Loucy (cell line): ENCODE results near the gene OR5D18.

Experiments
- H2AFZ ChIP-seq: fragments of 200-600 bp; sonication (generic); 2 replicates; pipeline ENCODE4 v1.6.0; 2016; ENCODE audit warnings: antibody characterized with exemption, mild to moderate bottlenecking, low read length, moderate library complexity
- H3F3A ChIP-seq: fragments of 200-600 bp; 2 replicates; pipeline ENCODE4 v1.6.0; 2016; ENCODE audit warnings: antibody characterized with exemption, low read depth, mild to moderate bottlenecking
- H3K27me3 ChIP-seq: fragments of 200-600 bp; sonication (generic); 2 replicates; pipeline ENCODE4 v1.6.1; 2014; ENCODE audit warnings: low read length, mild to moderate bottlenecking; ENCODE audit not compliant: insufficient read depth, poor library complexity, severe bottlenecking
- H3K36me3 ChIP-seq: fragments of 200-600 bp; sonication (generic); 2 replicates; pipeline ENCODE4 v1.6.1; 2016; ENCODE audit warnings: low read length; ENCODE audit not compliant: insufficient read depth
- H3K4me1 ChIP-seq: fragments of 200-600 bp; sonication (generic); 2 replicates; pipeline ENCODE4 v1.5.1; 2014; ENCODE audit warnings: low read length, mild to moderate bottlenecking; ENCODE audit not compliant: insufficient read depth, poor library complexity, severe bottlenecking
- H3K4me2 ChIP-seq: fragments of 200-600 bp; sonication (generic); 2 replicates; pipeline ENCODE4 v1.6.0; 2014; ENCODE audit warnings: antibody characterized with exemption, low read length, low read depth, mild to moderate bottlenecking; ENCODE audit not compliant: poor library complexity, severe bottlenecking
- H3K4me3 ChIP-seq: fragments of 200-600 bp; sonication (generic); 2 replicates; pipeline ENCODE4 v1.5.1; 2014; ENCODE audit warnings: low read length, mild to moderate bottlenecking, mixed read lengths; ENCODE audit not compliant: poor library complexity, severe bottlenecking
- H3K79me2 ChIP-seq: fragments of 200-600 bp; sonication (generic); 2 replicates; pipeline ENCODE4 v1.6.1; 2014; ENCODE audit warnings: low read length; ENCODE audit not compliant: insufficient read depth
- H3K9ac ChIP-seq: fragments of 200-600 bp; sonication (generic); 2 replicates; pipeline ENCODE4 v1.6.0; 2014; ENCODE audit warnings: mild to moderate bottlenecking, low read depth, low read length, moderate library complexity; ENCODE audit not compliant: poor library complexity, severe bottlenecking
- H3K9me2 ChIP-seq: fragments of 200-600 bp; sonication (generic); replicated peaks from 2 replicates; pipeline ENCODE4 v1.6.1; 2016; ENCODE audit warnings: low read depth, low read length, mixed read lengths
- H3K9me3 ChIP-seq: fragments of 200-600 bp; sonication (generic); 2 replicates; pipeline ENCODE4 v1.6.1; 2014; ENCODE audit warnings: mild to moderate bottlenecking, antibody characterized with exemption, low read length, low read depth; ENCODE audit not compliant: insufficient read depth
- H4K20me1 ChIP-seq: fragments of 200-600 bp; sonication (generic); 2 replicates; pipeline ENCODE4 v1.6.0; 2014; ENCODE audit warnings: antibody characterized with exemption, low read length, mild to moderate bottlenecking; ENCODE audit not compliant: insufficient read depth, poor library complexity, severe bottlenecking
- EZH2phosphoT487 ChIP-seq: fragments of 200-600 bp; IDR thresholded peaks from 2 replicates; pipeline ENCODE4 v1.6.1; 2018; ENCODE audit warnings: antibody characterized with exemption, mild to moderate bottlenecking, moderate library complexity, borderline replicate concordance
- TF ChIP-seq, protein P1 (sequence below): fragments of 200-600 bp; sonication (generic); conservative IDR thresholded peaks from 2 replicates; pipeline ENCODE4 v1.5.1; 2014; ENCODE audit warnings: mild to moderate bottlenecking, antibody characterized with exemption, low read length

Gene OR5D18

DNA sequence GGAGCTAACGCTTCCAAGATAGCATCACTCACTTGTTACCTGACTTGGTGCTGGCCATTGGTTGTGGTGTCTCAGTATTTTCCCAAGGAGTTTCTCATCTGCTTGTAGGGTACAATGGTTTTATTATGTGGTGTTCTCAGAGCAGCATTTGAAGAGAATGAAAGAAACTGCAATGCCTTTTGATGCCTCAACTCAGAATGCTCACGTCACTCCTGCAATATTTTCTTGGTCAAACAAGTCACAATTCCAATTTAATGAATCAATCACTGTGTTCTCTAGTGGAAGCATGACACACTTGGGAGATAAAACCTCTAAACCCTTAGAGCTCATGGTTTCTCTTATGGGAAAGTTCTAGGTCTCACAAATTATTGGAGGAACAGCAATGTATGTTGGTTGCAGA is 26.1 kb upstream of the OR5D18 start:
- H3F3A ChIP-seq, result no peaks in the 10 kb centered on the region
- no peaks in the 10 kb centered on the region for H3K79me2 ChIP-seq
- no peak overlapping the region for H3K9ac ChIP-seq
- H3K9me2 ChIP-seq, result no peaks in the 10 kb centered on the region
- H2AFZ ChIP-seq, result no peak overlapping the region
- H3K4me2 ChIP-seq, result no peak overlapping the region
- H3K4me3 ChIP-seq, result no peak overlapping the region
- TF ChIP-seq, protein P1, sequence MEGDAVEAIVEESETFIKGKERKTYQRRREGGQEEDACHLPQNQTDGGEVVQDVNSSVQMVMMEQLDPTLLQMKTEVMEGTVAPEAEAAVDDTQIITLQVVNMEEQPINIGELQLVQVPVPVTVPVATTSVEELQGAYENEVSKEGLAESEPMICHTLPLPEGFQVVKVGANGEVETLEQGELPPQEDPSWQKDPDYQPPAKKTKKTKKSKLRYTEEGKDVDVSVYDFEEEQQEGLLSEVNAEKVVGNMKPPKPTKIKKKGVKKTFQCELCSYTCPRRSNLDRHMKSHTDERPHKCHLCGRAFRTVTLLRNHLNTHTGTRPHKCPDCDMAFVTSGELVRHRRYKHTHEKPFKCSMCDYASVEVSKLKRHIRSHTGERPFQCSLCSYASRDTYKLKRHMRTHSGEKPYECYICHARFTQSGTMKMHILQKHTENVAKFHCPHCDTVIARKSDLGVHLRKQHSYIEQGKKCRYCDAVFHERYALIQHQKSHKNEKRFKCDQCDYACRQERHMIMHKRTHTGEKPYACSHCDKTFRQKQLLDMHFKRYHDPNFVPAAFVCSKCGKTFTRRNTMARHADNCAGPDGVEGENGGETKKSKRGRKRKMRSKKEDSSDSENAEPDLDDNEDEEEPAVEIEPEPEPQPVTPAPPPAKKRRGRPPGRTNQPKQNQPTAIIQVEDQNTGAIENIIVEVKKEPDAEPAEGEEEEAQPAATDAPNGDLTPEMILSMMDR, result no peak
- TF ChIP-seq EZH2phosphoT487, result no peak
- no peaks in the 10 kb centered on the region for H3K4me1 ChIP-seq
- H3K9me3 ChIP-seq, result no peaks in the 10 kb centered on the region
- no peaks in the 10 kb centered on the region for H3K27me3 ChIP-seq
- H4K20me1 ChIP-seq, result no peaks in the 10 kb centered on the region
- H3K36me3 ChIP-seq, result no peaks in the 10 kb centered on the region

- no peaks in the 10 kb centered on the region for H3K36me3 ChIP-seq
- no peak within 1 kb of the TSS for H2AFZ ChIP-seq
- no peaks in the 10 kb centered on the region for H3K79me2 ChIP-seq
- H3K4me3 ChIP-seq, result no peak within 1 kb of the TSS
- no peaks in the 10 kb centered on the region for H3K9me2 ChIP-seq
- no peaks in the 10 kb centered on the region for H3K4me1 ChIP-seq
- no peaks in the 10 kb centered on the region for H3K9me3 ChIP-seq
- H4K20me1 ChIP-seq, result no peaks in the 10 kb centered on the region
- H3K4me2 ChIP-seq, result no peak within 1 kb of the TSS
- no peaks in the 10 kb centered on the region for H3F3A ChIP-seq
- H3K9ac ChIP-seq, result no peak within 1 kb of the TSS
- TF ChIP-seq, protein P1, result no peak
- TF ChIP-seq EZH2phosphoT487, result no peak
- H3K27me3 ChIP-seq, result no peaks in the 10 kb centered on the region
Measured at GRCh38 chr11:55795256-55795655, 24.2 kb upstream of the OR5D18 start, which contains the start of gene OR5D14. Gene OR5D14, plus strand, starts transcription at chr11:55795556. Its CDS starts 0 bp downstream, at chr11:55795556.

DNA sequence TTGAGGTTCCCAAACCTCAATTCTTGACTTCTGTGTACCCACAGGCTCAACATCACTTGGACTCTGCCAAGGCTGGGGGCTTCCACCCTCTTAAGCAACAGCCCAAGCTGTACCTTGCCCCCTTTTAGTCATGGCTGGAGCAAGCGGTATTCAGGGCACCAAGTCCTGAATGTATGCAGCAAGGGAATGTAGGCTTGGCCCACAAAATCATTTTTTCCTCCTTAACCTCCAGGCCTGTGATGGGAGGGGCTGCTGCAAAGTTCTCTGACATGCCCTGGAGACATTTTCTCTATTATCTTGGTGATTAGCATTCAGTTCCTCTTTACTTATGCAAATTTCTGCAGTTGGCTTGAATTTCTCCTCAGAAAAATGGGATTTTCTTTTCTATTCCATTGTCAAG is 13.2 kb upstream of the OR5D18 start:
- no peak for TF ChIP-seq EZH2phosphoT487
- TF ChIP-seq, protein P1, result no peak
- Histone ChIP-seq H3K9me3 (no peaks in the 10 kb centered on the region), H4K20me1 (no peaks in the 10 kb centered on the region), H3K36me3 (no peaks in the 10 kb centered on the region), H2AFZ (no peak overlapping the region), H3K4me3 (no peak overlapping the region), H3K27me3 (no peaks in the 10 kb centered on the region), H3K9ac (no peak overlapping the region), H3F3A (no peaks in the 10 kb centered on the region), H3K9me2 (no peaks in the 10 kb centered on the region), H3K79me2 (no peaks in the 10 kb centered on the region), H3K4me1 (no peaks in the 10 kb centered on the region), H3K4me2 (no peak overlapping the region)
